WERI-Rb-1 (cell line): ENCODE measurements around the gene UPK3A.
A peak's percentile ranks its signal among the peaks of the same experiment; 100 is the strongest.

Experiments used
- DNase-seq: peaks from one replicate; pipeline ENCODE4 v3.0.0-alpha.2; 2020
- H3K27ac ChIP-seq: fragments of 250-450 bp; sonication (Bioruptor Pico); 2 replicates; pipeline ENCODE4 v1.5.1; 2020; ENCODE audit warnings: mild to moderate bottlenecking, moderate library complexity
- H3K27me3 ChIP-seq: fragments of 250-450 bp; sonication (Bioruptor Pico); 2 replicates; pipeline ENCODE4 v1.5.1; 2021; ENCODE audit warnings: mild to moderate bottlenecking, low read depth, moderate library complexity; ENCODE audit not compliant: insufficient read depth, severe bottlenecking
- H3K36me3 ChIP-seq: fragments of 250-450 bp; sonication (Bioruptor Pico); 2 replicates; pipeline ENCODE4 v1.5.1; 2020; ENCODE audit warnings: mild to moderate bottlenecking, moderate library complexity
- H3K4me3 ChIP-seq: 2 replicates; pipeline ENCODE4 v1.5.1; 2011; ENCODE audit warnings: low read depth, mild to moderate bottlenecking, control low read depth, low read length
- H3K9me3 ChIP-seq: fragments of 250-450 bp; sonication (Bioruptor Pico); 2 replicates; pipeline ENCODE4 v1.5.1; 2021; ENCODE audit warnings: mild to moderate bottlenecking, moderate library complexity; ENCODE audit not compliant: severe bottlenecking
- TF ChIP-seq, protein P1 (sequence below): IDR thresholded peaks from 2 replicates; pipeline ENCODE4 v1.5.1; 2011; ENCODE audit warnings: low read depth, mild to moderate bottlenecking, control low read depth, inconsistent platforms, low read length

The UPK3A gene

DNA sequence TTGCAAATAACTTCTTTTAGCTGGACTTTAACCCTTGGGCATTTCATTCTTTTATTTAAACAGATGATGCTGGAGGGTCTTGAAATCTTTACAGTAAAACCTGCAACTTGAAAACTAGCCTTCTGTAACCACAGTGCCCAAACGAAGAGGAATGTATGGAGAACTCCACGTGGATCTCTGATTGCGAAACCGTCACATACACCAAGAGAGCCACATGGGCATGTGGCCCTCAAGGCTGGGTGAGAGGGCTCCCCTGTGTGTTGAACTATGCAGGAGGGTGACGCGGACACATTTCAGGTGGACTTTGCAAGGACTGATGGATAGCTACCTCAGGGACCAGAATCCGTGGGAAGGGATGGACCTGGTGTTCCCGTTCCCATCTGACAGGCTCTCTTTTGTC lies 55.6 kb downstream of the UPK3A start:
- no peaks in the 10 kb centered on the region for H3K9me3 ChIP-seq
- no peak overlapping the region for H3K27ac ChIP-seq
- H3K4me3 ChIP-seq = no peak overlapping the region
- no peak for DNase-seq
- H3K36me3 ChIP-seq = peaks cover 32% of the 10 kb centered on the region
- H3K27me3 ChIP-seq = no peaks in the 10 kb centered on the region
- TF ChIP-seq, protein P1, sequence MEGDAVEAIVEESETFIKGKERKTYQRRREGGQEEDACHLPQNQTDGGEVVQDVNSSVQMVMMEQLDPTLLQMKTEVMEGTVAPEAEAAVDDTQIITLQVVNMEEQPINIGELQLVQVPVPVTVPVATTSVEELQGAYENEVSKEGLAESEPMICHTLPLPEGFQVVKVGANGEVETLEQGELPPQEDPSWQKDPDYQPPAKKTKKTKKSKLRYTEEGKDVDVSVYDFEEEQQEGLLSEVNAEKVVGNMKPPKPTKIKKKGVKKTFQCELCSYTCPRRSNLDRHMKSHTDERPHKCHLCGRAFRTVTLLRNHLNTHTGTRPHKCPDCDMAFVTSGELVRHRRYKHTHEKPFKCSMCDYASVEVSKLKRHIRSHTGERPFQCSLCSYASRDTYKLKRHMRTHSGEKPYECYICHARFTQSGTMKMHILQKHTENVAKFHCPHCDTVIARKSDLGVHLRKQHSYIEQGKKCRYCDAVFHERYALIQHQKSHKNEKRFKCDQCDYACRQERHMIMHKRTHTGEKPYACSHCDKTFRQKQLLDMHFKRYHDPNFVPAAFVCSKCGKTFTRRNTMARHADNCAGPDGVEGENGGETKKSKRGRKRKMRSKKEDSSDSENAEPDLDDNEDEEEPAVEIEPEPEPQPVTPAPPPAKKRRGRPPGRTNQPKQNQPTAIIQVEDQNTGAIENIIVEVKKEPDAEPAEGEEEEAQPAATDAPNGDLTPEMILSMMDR = no peak

DNA sequence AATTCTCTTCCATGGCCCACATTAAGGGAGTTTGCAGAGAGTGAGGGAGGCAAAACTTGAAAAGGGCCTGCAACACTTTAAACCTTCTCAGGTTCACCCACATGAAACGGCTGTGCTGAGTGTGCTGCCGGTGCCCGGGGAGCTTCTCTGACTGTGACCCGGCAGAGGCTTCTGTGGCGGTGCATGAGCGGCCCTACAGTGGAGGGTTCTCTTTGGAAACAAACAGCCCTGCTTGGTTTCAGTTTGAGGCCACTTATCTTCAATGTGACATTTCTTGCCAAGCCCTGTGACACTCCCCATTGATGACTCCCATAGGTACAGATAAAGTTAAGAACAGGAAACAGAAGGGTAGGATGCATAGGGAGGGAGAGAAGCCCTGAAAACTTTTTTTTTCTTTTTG lies 56.7 kb downstream of the UPK3A start:
- Histone ChIP-seq H3K27ac (no peak overlapping the region), H3K9me3 (no peaks in the 10 kb centered on the region), H3K4me3 (no peak overlapping the region), H3K27me3 (no peaks in the 10 kb centered on the region), H3K36me3 (peaks cover 31% of the 10 kb centered on the region)
- DNase-seq = no peak
- TF ChIP-seq, protein P1 = no peak

DNA sequence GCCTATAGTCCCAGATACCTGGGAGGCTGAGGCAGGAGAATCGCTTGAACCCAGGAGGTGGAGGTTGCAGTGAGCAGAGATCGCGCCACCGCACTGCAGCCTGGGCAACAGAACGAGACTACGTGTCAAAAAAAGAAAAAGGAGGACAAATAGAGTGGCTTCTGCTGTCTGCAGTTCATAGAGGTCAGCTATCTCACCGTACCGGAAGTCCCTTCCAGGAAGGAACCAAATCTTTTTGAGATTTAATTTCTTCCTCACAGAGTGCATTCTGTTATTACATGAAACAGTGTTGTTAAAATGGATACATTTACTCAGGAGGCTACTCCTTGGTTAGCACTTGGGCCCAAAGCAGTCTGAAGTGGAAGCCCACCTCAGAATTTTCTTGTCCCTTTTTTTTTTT lies 58.4 kb downstream of the UPK3A start:
- no peak overlapping the region for H3K27ac ChIP-seq
- H3K9me3 ChIP-seq = no peaks in the 10 kb centered on the region
- TF ChIP-seq, protein P1 = no peak
- no peaks in the 10 kb centered on the region for H3K27me3 ChIP-seq
- DNase-seq = no peak
- H3K4me3 ChIP-seq = no peak overlapping the region
- H3K36me3 ChIP-seq = peaks cover 31% of the 10 kb centered on the region

DNA sequence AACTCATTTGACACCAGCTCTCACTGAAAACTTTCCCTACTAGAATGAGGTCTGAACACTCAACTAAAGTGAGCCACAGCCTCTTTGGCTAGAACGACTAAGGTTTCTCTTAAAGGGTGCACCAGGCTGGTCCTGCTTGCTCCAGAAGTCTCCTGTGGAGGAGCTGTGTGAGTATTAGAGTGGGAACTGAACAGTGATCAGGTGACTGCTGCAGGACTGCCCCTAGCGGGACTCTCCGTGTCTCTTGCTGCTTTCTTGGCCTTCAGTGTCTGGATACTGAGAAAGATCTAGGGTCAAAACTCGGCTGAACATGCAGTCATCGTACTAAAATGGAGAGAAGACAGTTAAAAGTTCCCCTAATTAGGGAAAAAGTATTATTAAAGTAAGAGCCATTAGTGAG lies 59.6 kb downstream of the UPK3A start:
- TF ChIP-seq, protein P1 = peak; percentile 49; the same call in 1 of the 2 replicates
- no peak overlapping the region for H3K27ac ChIP-seq
- H3K9me3 ChIP-seq = no peaks in the 10 kb centered on the region
- peak; percentile 36 for DNase-seq
- no peaks in the 10 kb centered on the region for H3K27me3 ChIP-seq
- peaks cover 26% of the 10 kb centered on the region for H3K36me3 ChIP-seq
- H3K4me3 ChIP-seq = no peak overlapping the region
